Neural crest cell (in vitro differentiated cells): ENCODE data around the gene OR10A3. TPM values are rescaled to one million over a fixed set of nuclear protein-coding genes. Genes with fewer than 3 reads are reported as not detected.

Experiments used
- DNase-seq: peaks from one replicate; pipeline ENCODE4 v3.0.0; 2021; ENCODE audit warnings: low read depth, mixed read lengths, low spot score
- H3K27ac Mint-ChIP-seq: one replicate; pipeline ENCODE4 v1.8.0; 2021; ENCODE audit warnings: mild to moderate bottlenecking, mixed read lengths; ENCODE audit not compliant: unreplicated experiment
- H3K27me3 Mint-ChIP-seq: 2 replicates; pipeline ENCODE4 v1.8.0; 2021; ENCODE audit warnings: low read depth, mild to moderate bottlenecking, mixed read lengths
- H3K36me3 Mint-ChIP-seq: 2 replicates; pipeline ENCODE4 v1.8.0; 2021; ENCODE audit warnings: low read depth, mild to moderate bottlenecking, mixed read lengths
- H3K4me1 Mint-ChIP-seq: 2 replicates; pipeline ENCODE4 v1.8.0; 2021; ENCODE audit warnings: mixed read lengths
- H3K4me3 Mint-ChIP-seq: one replicate; pipeline ENCODE4 v1.8.0; 2021; ENCODE audit warnings: mild to moderate bottlenecking, mixed read lengths
- H3K9me3 Mint-ChIP-seq: 2 replicates; pipeline ENCODE4 v1.8.0; 2021; ENCODE audit warnings: mixed read lengths
- total RNA-seq: library from RNA; stranded (reverse); gene quantifications from 2 replicates; pipeline ENCODE4 v1.2.1, GENCODE V29; 2021
- TF ChIP-seq, protein P1 (sequence below): fragments of 200-600 bp; sonication (generic); conservative IDR thresholded peaks from 2 replicates; pipeline ENCODE4 v1.5.0; 2021; ENCODE audit warnings: antibody characterized with exemption, mild to moderate bottlenecking

Gene OR10A3
- total RNA-seq, 1 donor from 2014 or later, result not detected

DNA sequence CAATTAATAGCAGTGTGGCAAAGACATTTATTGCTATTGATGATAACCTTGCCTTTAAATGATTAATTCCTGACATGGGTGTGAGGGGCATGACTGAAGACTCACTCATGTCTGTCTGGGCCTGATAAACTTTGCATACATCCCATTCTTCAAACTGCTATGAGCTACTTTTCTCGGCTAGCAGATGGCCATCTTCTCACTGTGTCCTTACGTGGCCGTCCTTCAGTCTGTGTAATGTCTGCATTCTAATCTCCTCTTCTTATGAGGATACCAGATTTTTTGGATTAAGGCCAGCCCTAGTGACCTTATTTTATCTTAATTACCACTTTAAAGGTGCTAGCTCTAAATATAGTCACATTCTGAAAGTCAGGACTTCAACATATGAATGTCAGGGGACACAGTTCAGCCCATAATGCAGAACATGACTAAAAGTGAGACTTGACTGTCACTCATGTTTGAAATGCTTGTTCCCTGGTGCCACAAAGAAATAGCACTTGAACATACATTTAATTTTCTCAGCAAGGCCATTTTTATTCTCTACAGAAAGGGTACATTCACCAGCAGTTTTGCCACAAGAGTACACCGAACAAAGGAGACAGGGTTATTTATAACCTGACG is 42.7 kb downstream of the OR10A3 start:
- peaks cover 3% of the 10 kb centered on the region for H3K4me1 Mint-ChIP-seq
- no peak overlapping the region for H3K4me3 Mint-ChIP-seq
- H3K9me3 Mint-ChIP-seq, result no peaks in the 10 kb centered on the region
- H3K36me3 Mint-ChIP-seq, result no peaks in the 10 kb centered on the region
- no peak for DNase-seq
- no peak overlapping the region for H3K27ac Mint-ChIP-seq
- TF ChIP-seq, protein P1, sequence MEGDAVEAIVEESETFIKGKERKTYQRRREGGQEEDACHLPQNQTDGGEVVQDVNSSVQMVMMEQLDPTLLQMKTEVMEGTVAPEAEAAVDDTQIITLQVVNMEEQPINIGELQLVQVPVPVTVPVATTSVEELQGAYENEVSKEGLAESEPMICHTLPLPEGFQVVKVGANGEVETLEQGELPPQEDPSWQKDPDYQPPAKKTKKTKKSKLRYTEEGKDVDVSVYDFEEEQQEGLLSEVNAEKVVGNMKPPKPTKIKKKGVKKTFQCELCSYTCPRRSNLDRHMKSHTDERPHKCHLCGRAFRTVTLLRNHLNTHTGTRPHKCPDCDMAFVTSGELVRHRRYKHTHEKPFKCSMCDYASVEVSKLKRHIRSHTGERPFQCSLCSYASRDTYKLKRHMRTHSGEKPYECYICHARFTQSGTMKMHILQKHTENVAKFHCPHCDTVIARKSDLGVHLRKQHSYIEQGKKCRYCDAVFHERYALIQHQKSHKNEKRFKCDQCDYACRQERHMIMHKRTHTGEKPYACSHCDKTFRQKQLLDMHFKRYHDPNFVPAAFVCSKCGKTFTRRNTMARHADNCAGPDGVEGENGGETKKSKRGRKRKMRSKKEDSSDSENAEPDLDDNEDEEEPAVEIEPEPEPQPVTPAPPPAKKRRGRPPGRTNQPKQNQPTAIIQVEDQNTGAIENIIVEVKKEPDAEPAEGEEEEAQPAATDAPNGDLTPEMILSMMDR, result no peak
- peaks cover 5% of the 10 kb centered on the region for H3K27me3 Mint-ChIP-seq

DNA sequence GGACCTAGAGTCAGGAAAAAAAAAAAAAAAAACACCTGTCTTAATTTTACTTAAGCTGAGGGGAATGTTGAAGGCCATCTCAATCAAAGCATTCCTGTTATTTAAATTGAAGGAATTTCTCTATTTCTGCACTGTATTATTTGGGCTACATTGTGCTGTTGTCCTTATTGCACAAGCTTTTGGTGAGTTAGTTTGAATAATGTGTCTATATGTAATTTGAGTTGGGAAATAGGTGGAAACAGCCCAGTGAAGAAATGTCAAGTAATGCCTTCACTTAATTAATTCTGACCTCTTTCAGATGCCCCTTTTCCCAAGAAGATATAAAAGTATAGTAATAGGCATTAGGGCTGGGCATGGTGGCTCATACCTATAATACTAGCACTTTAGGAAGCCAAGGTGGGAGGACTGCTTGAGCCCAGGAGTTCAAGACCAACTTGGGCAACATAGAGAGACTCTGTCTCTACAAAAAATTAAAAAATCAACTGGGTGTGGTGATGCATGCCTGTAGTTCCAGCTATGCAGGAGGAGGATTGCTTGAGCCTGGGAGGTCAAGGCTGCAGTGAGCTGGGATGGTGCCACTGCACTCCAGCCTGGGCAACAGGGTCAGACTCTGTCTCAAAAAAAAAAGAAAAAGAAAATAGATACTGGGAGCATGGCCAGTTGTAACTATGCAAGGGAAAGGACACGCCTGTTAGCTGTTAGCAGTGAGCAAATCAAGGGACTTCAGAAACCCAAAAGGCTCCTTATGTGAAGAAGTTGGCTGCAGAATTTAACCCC is 45.3 kb downstream of the OR10A3 start:
- Mint-ChIP-seq H3K27me3 (peaks cover 3% of the 10 kb centered on the region), H3K9me3 (no peaks in the 10 kb centered on the region), H3K4me3 (no peak overlapping the region), H3K27ac (no peak overlapping the region), H3K4me1 (peaks cover 7% of the 10 kb centered on the region), H3K36me3 (no peaks in the 10 kb centered on the region)
- no peak for DNase-seq
- TF ChIP-seq, protein P1, result no peak

DNA sequence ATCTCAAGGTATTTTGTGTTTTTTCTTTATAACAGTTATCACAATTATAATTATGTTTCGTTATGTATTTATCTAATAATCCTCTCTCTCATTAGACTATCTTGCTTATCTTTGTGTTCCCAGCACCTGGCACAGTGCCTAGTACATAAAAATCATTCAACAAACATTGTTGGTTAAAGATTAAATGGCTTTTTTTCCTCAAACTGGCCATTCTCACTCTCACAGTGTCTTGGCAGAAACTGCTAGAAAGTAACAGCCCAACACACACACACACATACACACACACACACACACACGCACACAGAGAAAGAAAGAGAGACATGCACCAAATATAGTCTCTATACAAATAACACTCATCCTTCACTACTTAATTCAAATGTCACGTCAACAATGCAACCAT is 47.3 kb downstream of the OR10A3 start:
- no peaks in the 10 kb centered on the region for H3K36me3 Mint-ChIP-seq
- TF ChIP-seq, protein P1, result no peak
- peaks cover 16% of the 10 kb centered on the region for H3K27me3 Mint-ChIP-seq
- DNase-seq, result no peak
- H3K27ac Mint-ChIP-seq, result no peak overlapping the region
- H3K9me3 Mint-ChIP-seq, result no peaks in the 10 kb centered on the region
- no peak overlapping the region for H3K4me3 Mint-ChIP-seq
- H3K4me1 Mint-ChIP-seq, result peaks cover 12% of the 10 kb centered on the region

- no peaks in the 10 kb centered on the region for H3K9me3 Mint-ChIP-seq
- no peaks in the 10 kb centered on the region for H3K36me3 Mint-ChIP-seq
- DNase-seq, result no peak
- peak overlapping the region; percentile 24 for H3K27ac Mint-ChIP-seq
- H3K4me1 Mint-ChIP-seq, result peaks cover 12% of the 10 kb centered on the region
- TF ChIP-seq, protein P1, result no peak
- H3K27me3 Mint-ChIP-seq, result peaks cover 19% of the 10 kb centered on the region
- H3K4me3 Mint-ChIP-seq, result no peak overlapping the region
These were observed 47.7 kb downstream of the OR10A3 start for GRCh38 chr11:7893796-7894195.

GRCh38 chr11:7892840-7893254 is 48.7 kb downstream of the OR10A3 start:
- Mint-ChIP-seq H3K27ac (no peak overlapping the region), H3K4me3 (no peak overlapping the region), H3K9me3 (no peaks in the 10 kb centered on the region), H3K27me3 (peaks cover 22% of the 10 kb centered on the region), H3K4me1 (peaks cover 12% of the 10 kb centered on the region), H3K36me3 (no peaks in the 10 kb centered on the region)
- DNase-seq, result no peak
- TF ChIP-seq, protein P1, result peak; percentile 81
